ENCODE data around the gene SLC9A3.

DNA sequence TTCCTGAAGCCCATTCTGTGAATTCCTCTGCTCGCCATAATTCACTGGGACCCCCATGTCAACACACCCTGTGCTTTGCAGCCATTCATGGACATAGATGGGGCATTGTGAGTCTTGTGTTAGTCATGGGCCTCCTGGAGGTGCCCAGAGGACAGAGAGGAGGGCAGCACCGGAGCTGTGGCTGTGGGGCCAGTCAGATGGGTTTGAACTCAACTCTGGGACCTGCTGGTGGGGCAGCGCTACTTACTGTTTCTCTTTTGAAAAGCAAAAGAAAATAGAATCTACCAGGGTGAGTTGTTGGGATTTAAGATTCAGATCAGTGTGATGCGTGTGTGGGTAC is 92.6 kb downstream of the SLC9A3 start:
- TF ChIP-seq POLR2A (IDR thresholded peaks at IDR 0.05; ENCODE audit: borderline replicate concordance, extremely low read depth, insufficient read depth, insufficient read length), result no peak
- TF ChIP-seq ELF1 (IDR thresholded peaks at IDR 0.05; ENCODE audit: borderline replicate concordance, low read depth), result no peak
- TF ChIP-seq, protein P1, sequence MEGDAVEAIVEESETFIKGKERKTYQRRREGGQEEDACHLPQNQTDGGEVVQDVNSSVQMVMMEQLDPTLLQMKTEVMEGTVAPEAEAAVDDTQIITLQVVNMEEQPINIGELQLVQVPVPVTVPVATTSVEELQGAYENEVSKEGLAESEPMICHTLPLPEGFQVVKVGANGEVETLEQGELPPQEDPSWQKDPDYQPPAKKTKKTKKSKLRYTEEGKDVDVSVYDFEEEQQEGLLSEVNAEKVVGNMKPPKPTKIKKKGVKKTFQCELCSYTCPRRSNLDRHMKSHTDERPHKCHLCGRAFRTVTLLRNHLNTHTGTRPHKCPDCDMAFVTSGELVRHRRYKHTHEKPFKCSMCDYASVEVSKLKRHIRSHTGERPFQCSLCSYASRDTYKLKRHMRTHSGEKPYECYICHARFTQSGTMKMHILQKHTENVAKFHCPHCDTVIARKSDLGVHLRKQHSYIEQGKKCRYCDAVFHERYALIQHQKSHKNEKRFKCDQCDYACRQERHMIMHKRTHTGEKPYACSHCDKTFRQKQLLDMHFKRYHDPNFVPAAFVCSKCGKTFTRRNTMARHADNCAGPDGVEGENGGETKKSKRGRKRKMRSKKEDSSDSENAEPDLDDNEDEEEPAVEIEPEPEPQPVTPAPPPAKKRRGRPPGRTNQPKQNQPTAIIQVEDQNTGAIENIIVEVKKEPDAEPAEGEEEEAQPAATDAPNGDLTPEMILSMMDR (IDR thresholded peaks at IDR 0.05 in 2 of 3, conservative IDR thresholded peaks at IDR 0.05 in 1 of 3; ENCODE audit: borderline replicate concordance in 1 of 3, insufficient read depth in 1 of 3, low read depth in 2 of 3, low read length in 2 of 3), result no peak
- TF ChIP-seq, protein P2, sequence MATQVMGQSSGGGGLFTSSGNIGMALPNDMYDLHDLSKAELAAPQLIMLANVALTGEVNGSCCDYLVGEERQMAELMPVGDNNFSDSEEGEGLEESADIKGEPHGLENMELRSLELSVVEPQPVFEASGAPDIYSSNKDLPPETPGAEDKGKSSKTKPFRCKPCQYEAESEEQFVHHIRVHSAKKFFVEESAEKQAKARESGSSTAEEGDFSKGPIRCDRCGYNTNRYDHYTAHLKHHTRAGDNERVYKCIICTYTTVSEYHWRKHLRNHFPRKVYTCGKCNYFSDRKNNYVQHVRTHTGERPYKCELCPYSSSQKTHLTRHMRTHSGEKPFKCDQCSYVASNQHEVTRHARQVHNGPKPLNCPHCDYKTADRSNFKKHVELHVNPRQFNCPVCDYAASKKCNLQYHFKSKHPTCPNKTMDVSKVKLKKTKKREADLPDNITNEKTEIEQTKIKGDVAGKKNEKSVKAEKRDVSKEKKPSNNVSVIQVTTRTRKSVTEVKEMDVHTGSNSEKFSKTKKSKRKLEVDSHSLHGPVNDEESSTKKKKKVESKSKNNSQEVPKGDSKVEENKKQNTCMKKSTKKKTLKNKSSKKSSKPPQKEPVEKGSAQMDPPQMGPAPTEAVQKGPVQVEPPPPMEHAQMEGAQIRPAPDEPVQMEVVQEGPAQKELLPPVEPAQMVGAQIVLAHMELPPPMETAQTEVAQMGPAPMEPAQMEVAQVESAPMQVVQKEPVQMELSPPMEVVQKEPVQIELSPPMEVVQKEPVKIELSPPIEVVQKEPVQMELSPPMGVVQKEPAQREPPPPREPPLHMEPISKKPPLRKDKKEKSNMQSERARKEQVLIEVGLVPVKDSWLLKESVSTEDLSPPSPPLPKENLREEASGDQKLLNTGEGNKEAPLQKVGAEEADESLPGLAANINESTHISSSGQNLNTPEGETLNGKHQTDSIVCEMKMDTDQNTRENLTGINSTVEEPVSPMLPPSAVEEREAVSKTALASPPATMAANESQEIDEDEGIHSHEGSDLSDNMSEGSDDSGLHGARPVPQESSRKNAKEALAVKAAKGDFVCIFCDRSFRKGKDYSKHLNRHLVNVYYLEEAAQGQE (IDR thresholded peaks at IDR 0.05; ENCODE audit: low read depth), result no peak
- TF ChIP-seq CBX3 (IDR thresholded peaks at IDR 0.05; ENCODE audit: low read depth), result no peak
- TF ChIP-seq SIN3A (IDR thresholded peaks at IDR 0.05; ENCODE audit: low read depth), result no peak
- no peak for TF ChIP-seq ZNF274 (IDR thresholded peaks at IDR 0.05; ENCODE audit: low read depth, low read length)
- TF ChIP-seq YY1 (IDR thresholded peaks at IDR 0.05; ENCODE audit: extremely low read depth, insufficient replicate concordance, low read depth, low read length), result no peak
- TF ChIP-seq, protein P3, sequence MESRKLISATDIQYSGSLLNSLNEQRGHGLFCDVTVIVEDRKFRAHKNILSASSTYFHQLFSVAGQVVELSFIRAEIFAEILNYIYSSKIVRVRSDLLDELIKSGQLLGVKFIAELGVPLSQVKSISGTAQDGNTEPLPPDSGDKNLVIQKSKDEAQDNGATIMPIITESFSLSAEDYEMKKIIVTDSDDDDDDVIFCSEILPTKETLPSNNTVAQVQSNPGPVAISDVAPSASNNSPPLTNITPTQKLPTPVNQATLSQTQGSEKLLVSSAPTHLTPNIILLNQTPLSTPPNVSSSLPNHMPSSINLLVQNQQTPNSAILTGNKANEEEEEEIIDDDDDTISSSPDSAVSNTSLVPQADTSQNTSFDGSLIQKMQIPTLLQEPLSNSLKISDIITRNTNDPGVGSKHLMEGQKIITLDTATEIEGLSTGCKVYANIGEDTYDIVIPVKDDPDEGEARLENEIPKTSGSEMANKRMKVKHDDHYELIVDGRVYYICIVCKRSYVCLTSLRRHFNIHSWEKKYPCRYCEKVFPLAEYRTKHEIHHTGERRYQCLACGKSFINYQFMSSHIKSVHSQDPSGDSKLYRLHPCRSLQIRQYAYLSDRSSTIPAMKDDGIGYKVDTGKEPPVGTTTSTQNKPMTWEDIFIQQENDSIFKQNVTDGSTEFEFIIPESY (IDR thresholded peaks at IDR 0.05; ENCODE audit: extremely low read depth, insufficient replicate concordance, low read length), result no peak
- TF ChIP-seq POLR2AphosphoS5 (IDR thresholded peaks at IDR 0.05; ENCODE audit: low read depth, low read length), result no peak
- no peak for TF ChIP-seq RAD21 (IDR thresholded peaks at IDR 0.05; ENCODE audit: low read depth)
- TF ChIP-seq EZH2phosphoT487 (IDR thresholded peaks at IDR 0.05; ENCODE audit: borderline replicate concordance), result no peak
- no peak for TF ChIP-seq EZH2 (IDR thresholded peaks at IDR 0.05)
- TF ChIP-seq CEBPB (IDR thresholded peaks at IDR 0.05; ENCODE audit: low read depth), result no peak
